ENCODE results near the gene IPCEF1.

- TF ChIP-seq CTBP1 (IDR thresholded peaks at IDR 0.05; ENCODE audit: borderline replicate concordance): no peak
- TF ChIP-seq ZNF384 (IDR thresholded peaks at IDR 0.05): no peak
- no peak for TF ChIP-seq BHLHE40 (IDR thresholded peaks at IDR 0.05; ENCODE audit: borderline replicate concordance)
- no peak for TF ChIP-seq FOXK2 (IDR thresholded peaks at IDR 0.05)
- TF ChIP-seq LEF1 (IDR thresholded peaks at IDR 0.05; ENCODE audit: borderline replicate concordance): no peak
- TF ChIP-seq PKNOX1 (IDR thresholded peaks at IDR 0.05): no peak
- TF ChIP-seq SP1 (IDR thresholded peaks at IDR 0.05): no peak
- no peak for TF ChIP-seq TARDBP (IDR thresholded peaks at IDR 0.05)
- TF ChIP-seq ELF4 (IDR thresholded peaks at IDR 0.05): no peak
- TF ChIP-seq FOXA1 (IDR thresholded peaks at IDR 0.05): no peak
- no peak for TF ChIP-seq SUZ12 (IDR thresholded peaks at IDR 0.05)
- TF ChIP-seq NFRKB (IDR thresholded peaks at IDR 0.05): no peak
- no peak for TF ChIP-seq ARNT (IDR thresholded peaks at IDR 0.05)
Observed at GRCh38 chr6:154161689-154162088, 194.9 kb downstream of the IPCEF1 start.
